C1 segment of cervical spinal cord (tissue), 14 donors: ENCODE results near the gene SDS.

ENCODE experiments used
- DNase-seq, 14 donors: peaks; one replicate each; lab custom pipeline; 2025; lab: John Stamatoyannopoulos, UW

Gene SDS

GRCh38 chr12:113403435-113404415 is at the start of gene SDS:
Gene SDS, minus strand, starts transcription at chr12:113403887. Its CDS starts 4,179 bp downstream, at chr12:113399708.
- DNase-seq = peak in 13 of 14 donors; percentile 9 to 84 (median 45)

- no peak for DNase-seq
These were observed 49.6 kb upstream of the SDS start for GRCh38 chr12:113453330-113453729.

- DNase-seq = no peak
These were observed 48.8 kb upstream of the SDS start for GRCh38 chr12:113452458-113452857.

GRCh38 chr12:113449839-113450238 is 46.2 kb upstream of the SDS start:
- no peak for DNase-seq

- DNase-seq = no peak
These were observed 45.6 kb upstream of the SDS start for GRCh38 chr12:113449299-113449698.

- no peak for DNase-seq
These were observed 45.2 kb upstream of the SDS start for GRCh38 chr12:113448873-113449272.

GRCh38 chr12:113445544-113446171 is 42.0 kb upstream of the SDS start:
- DNase-seq = no peak

GRCh38 chr12:113443030-113443539 is 39.4 kb upstream of the SDS start:
- no peak for DNase-seq

- no peak for DNase-seq
These were observed 37.5 kb upstream of the SDS start for GRCh38 chr12:113440947-113441782.

GRCh38 chr12:113440336-113440735 is 36.6 kb upstream of the SDS start:
- no peak for DNase-seq

- peak in 3 of 14 donors; percentile 7 to 13 (median 8) for DNase-seq
These were observed 35.9 kb upstream of the SDS start for GRCh38 chr12:113439606-113440030.

GRCh38 chr12:113439301-113439597 is 35.6 kb upstream of the SDS start:
- DNase-seq = no peak

- no peak for DNase-seq
These were observed 35.0 kb upstream of the SDS start for GRCh38 chr12:113438523-113439300.

- DNase-seq = no peak
These were observed 34.0 kb upstream of the SDS start for GRCh38 chr12:113437729-113438100.

- no peak for DNase-seq
These were observed 33.5 kb upstream of the SDS start for GRCh38 chr12:113436993-113437728.

- DNase-seq = no peak
These were observed 32.9 kb upstream of the SDS start for GRCh38 chr12:113436586-113436985.

GRCh38 chr12:113435367-113435766 is 31.7 kb upstream of the SDS start:
- DNase-seq = no peak

GRCh38 chr12:113432986-113433385 is 29.3 kb upstream of the SDS start:
- peak in 1 of 14 donors; percentile 34 for DNase-seq

- DNase-seq = no peak
These were observed 24.8 kb upstream of the SDS start for GRCh38 chr12:113428482-113428881.

GRCh38 chr12:113427882-113428281 is 24.2 kb upstream of the SDS start:
- no peak for DNase-seq
